GM18519 (cell line): ENCODE data around the gene ZNF429.
"Not testable (repeated sequence)": the region's sequence is repeated elsewhere in the genome, so short reads cannot be mapped to it uniquely, and the experiment has no call there.

Source experiments
- ATAC-seq: cut with Tn5 transposase; IDR thresholded peaks from one replicate; pipeline ENCODE4 v1.9.1; 2021; ENCODE audit warnings: mild to moderate bottlenecking, moderate library complexity; ENCODE audit not compliant: unreplicated experiment, low FRiP score

ZNF429 gene

GRCh38 chr19:21587549-21587948 lies 82.1 kb downstream of the ZNF429 start:
- ATAC-seq: no peak

- no peak for ATAC-seq
These were observed 82.7 kb downstream of the ZNF429 start for GRCh38 chr19:21588065-21588601.

GRCh38 chr19:21590867-21591266 lies 85.5 kb downstream of the ZNF429 start:
- ATAC-seq: no peak

- ATAC-seq: no peak
These were observed 87.6 kb downstream of the ZNF429 start for GRCh38 chr19:21593008-21593481.

GRCh38 chr19:21593502-21593901 lies 88.1 kb downstream of the ZNF429 start:
- ATAC-seq: no peak

- ATAC-seq: no peak
These were observed 88.8 kb downstream of the ZNF429 start for GRCh38 chr19:21593934-21594820.

GRCh38 chr19:21595185-21595584 lies 89.8 kb downstream of the ZNF429 start:
- ATAC-seq: no peak

- no peak for ATAC-seq
These were observed 96.8 kb downstream of the ZNF429 start for GRCh38 chr19:21602082-21602658.

GRCh38 chr19:21602659-21603430 lies 97.4 kb downstream of the ZNF429 start:
- not testable (repeated sequence) for ATAC-seq

GRCh38 chr19:21603431-21604231 lies 98.2 kb downstream of the ZNF429 start:
- no peak for ATAC-seq

- ATAC-seq: no peak
These were observed 99.0 kb downstream of the ZNF429 start for GRCh38 chr19:21604351-21604926.
